Large intestine (tissue), 3 donors: ENCODE results near the gene THY1. TPM values are rescaled to one million over a fixed set of nuclear protein-coding genes. Genes with fewer than 3 reads are reported as not detected.

Experiments used
- DNase-seq, 2 donors: peaks; one replicate each; pipeline versions ENCODE4 v3.0.0 to v3.0.0-alpha.2; 2013
- H3K27ac ChIP-seq: one replicate; pipeline ENCODE4 v1.5.1; 2013; ENCODE audit warnings: low read length
- H3K27me3 ChIP-seq: 2 replicates; pipeline ENCODE4 v1.6.1; 2013; ENCODE audit warnings: low read length; ENCODE audit not compliant: control insufficient read depth, insufficient read depth
- H3K36me3 ChIP-seq: 2 replicates; pipeline ENCODE4 v1.6.1; 2013; ENCODE audit warnings: low read length; ENCODE audit not compliant: control insufficient read depth, insufficient read depth
- H3K4me1 ChIP-seq: one replicate; pipeline ENCODE4 v1.6.1; 2013; ENCODE audit warnings: low read length; ENCODE audit not compliant: control insufficient read depth, insufficient read depth
- H3K4me3 ChIP-seq: one replicate; pipeline ENCODE4 v1.5.1; 2013; ENCODE audit warnings: low read length
- H3K9me3 ChIP-seq: one replicate; pipeline ENCODE4 v1.6.1; 2013; ENCODE audit warnings: mild to moderate bottlenecking, low read depth, low read length, moderate library complexity; ENCODE audit not compliant: control insufficient read depth
- WGBS: methylation state at CpG from one replicate; pipeline ENCODE4 v1.1.5; 2013; ENCODE audit warnings: low lambda C conversion rate; ENCODE audit not compliant: insufficient coverage; 5-methylcytosine and 5-hydroxymethylcytosine counted together
- polyA plus RNA-seq: library from polyadenylated mRNA; unstranded; fragments of 120-200 nt; gene quantifications from one replicate; pipeline ENCODE4 v1.2.1, GENCODE V29; 2013

THY1 gene
- polyA plus RNA-seq, 1 donor = 44.4 TPM

- WGBS = 60% methylated on average over 1 of the region's 18 CpGs
- H3K4me3 ChIP-seq = no peak overlapping the region
- H3K4me1 ChIP-seq = no peaks in the 10 kb centered on the region
- peaks cover 8% of the 10 kb centered on the region for H3K36me3 ChIP-seq
- no peaks in the 10 kb centered on the region for H3K9me3 ChIP-seq
- H3K27ac ChIP-seq = no peak overlapping the region
- H3K27me3 ChIP-seq = peaks cover 44% of the 10 kb centered on the region
- DNase-seq = no peak
Observed at GRCh38 chr11:119419834-119420492, 3.0 kb downstream of the THY1 start.

GRCh38 chr11:119419246-119419645 lies 3.7 kb downstream of the THY1 start:
- H3K9me3 ChIP-seq = no peaks in the 10 kb centered on the region
- H3K4me3 ChIP-seq = no peak overlapping the region
- no CpG with 5 or more reads among the region's 5 CpGs for WGBS
- H3K36me3 ChIP-seq = peaks cover 8% of the 10 kb centered on the region
- DNase-seq = no peak
- no peaks in the 10 kb centered on the region for H3K4me1 ChIP-seq
- H3K27ac ChIP-seq = no peak overlapping the region
- peaks cover 38% of the 10 kb centered on the region for H3K27me3 ChIP-seq

GRCh38 chr11:119418759-119419158 lies 4.2 kb downstream of the THY1 start:
- Histone ChIP-seq H3K27me3 (peaks cover 33% of the 10 kb centered on the region), H3K4me3 (no peak overlapping the region), H3K36me3 (peaks cover 8% of the 10 kb centered on the region), H3K4me1 (no peaks in the 10 kb centered on the region), H3K27ac (no peak overlapping the region), H3K9me3 (no peaks in the 10 kb centered on the region)
- WGBS = no CpG with 5 or more reads among the region's 4 CpGs
- DNase-seq = no peak

- H3K27me3 ChIP-seq = peaks cover 25% of the 10 kb centered on the region
- H3K27ac ChIP-seq = no peak overlapping the region
- H3K4me3 ChIP-seq = no peak overlapping the region
- DNase-seq = no peak
- H3K4me1 ChIP-seq = no peaks in the 10 kb centered on the region
- no peaks in the 10 kb centered on the region for H3K9me3 ChIP-seq
- no CpG with 5 or more reads among the region's 19 CpGs for WGBS
- peaks cover 8% of the 10 kb centered on the region for H3K36me3 ChIP-seq
Observed at GRCh38 chr11:119417726-119418540, 5.0 kb downstream of the THY1 start.

GRCh38 chr11:119416606-119417580 lies 6.1 kb downstream of the THY1 start:
- Histone ChIP-seq H3K4me1 (no peaks in the 10 kb centered on the region), H3K9me3 (no peaks in the 10 kb centered on the region), H3K27me3 (peaks cover 15% of the 10 kb centered on the region), H3K27ac (no peak overlapping the region), H3K4me3 (no peak overlapping the region), H3K36me3 (peaks cover 8% of the 10 kb centered on the region)
- no CpG with 5 or more reads among the region's 16 CpGs for WGBS
- DNase-seq = no peak

- DNase-seq = no peak
- no CpG with 5 or more reads among the region's 10 CpGs for WGBS
- Histone ChIP-seq H3K4me3 (no peak overlapping the region), H3K27me3 (peaks cover 9% of the 10 kb centered on the region), H3K36me3 (peaks cover 8% of the 10 kb centered on the region), H3K4me1 (no peaks in the 10 kb centered on the region), H3K9me3 (no peaks in the 10 kb centered on the region), H3K27ac (no peak overlapping the region)
Observed at GRCh38 chr11:119415966-119416365, 7.0 kb downstream of the THY1 start.

GRCh38 chr11:119415517-119415916 lies 7.5 kb downstream of the THY1 start:
- Histone ChIP-seq H3K36me3 (peaks cover 8% of the 10 kb centered on the region), H3K4me3 (no peak overlapping the region), H3K27ac (no peak overlapping the region), H3K4me1 (no peaks in the 10 kb centered on the region), H3K27me3 (peaks cover 7% of the 10 kb centered on the region), H3K9me3 (no peaks in the 10 kb centered on the region)
- no CpG with 5 or more reads among the region's 3 CpGs for WGBS
- no peak for DNase-seq

GRCh38 chr11:119414734-119415133 lies 8.2 kb downstream of the THY1 start:
- peaks cover under 1% of the 10 kb centered on the region for H3K27me3 ChIP-seq
- peaks cover 5% of the 10 kb centered on the region for H3K36me3 ChIP-seq
- H3K4me1 ChIP-seq = no peaks in the 10 kb centered on the region
- no peak overlapping the region for H3K27ac ChIP-seq
- no peak overlapping the region for H3K4me3 ChIP-seq
- H3K9me3 ChIP-seq = no peaks in the 10 kb centered on the region
- no peak for DNase-seq

- DNase-seq = no peak
- Histone ChIP-seq H3K27me3 (no peaks in the 10 kb centered on the region), H3K36me3 (peaks cover 3% of the 10 kb centered on the region), H3K27ac (no peak overlapping the region), H3K4me3 (no peak overlapping the region), H3K9me3 (no peaks in the 10 kb centered on the region), H3K4me1 (no peaks in the 10 kb centered on the region)
- WGBS = 100% methylated on average over 2 of the region's 2 CpGs
Observed at GRCh38 chr11:119414321-119414720, 8.7 kb downstream of the THY1 start.

- Histone ChIP-seq H3K36me3 (no peaks in the 10 kb centered on the region), H3K27me3 (no peaks in the 10 kb centered on the region), H3K27ac (no peak overlapping the region), H3K4me3 (no peak overlapping the region), H3K4me1 (no peaks in the 10 kb centered on the region), H3K9me3 (no peaks in the 10 kb centered on the region)
- no CpG with 5 or more reads among the region's 2 CpGs for WGBS
- no peak for DNase-seq
Observed at GRCh38 chr11:119412072-119412471, 10.9 kb downstream of the THY1 start.
